ENCODE measurements around the gene SLC4A2. TPM values are rescaled to one million over a fixed set of nuclear protein-coding genes. Genes with fewer than 3 reads are reported as not detected.

SLC4A2 gene
- total RNA-seq (2021) (131 to 164 TPM (median 131 TPM) in 3 replicates), Bru-seq, nascent RNA (percentile 55 among the genes with signal in this experiment)
- long read RNA-seq, experiment 1, full-length matches to known transcripts: 217 of 374 reads
- long read RNA-seq, experiment 1, partial matches to known transcripts: 83 of 374 reads
- long read RNA-seq, experiment 1, other reads (novel, unspliced or antisense): 74 of 374 reads
- long read RNA-seq, experiment 2, full-length matches to known transcripts: 12 of 71 reads
- long read RNA-seq, experiment 2, partial matches to known transcripts: 42 of 71 reads
- long read RNA-seq, experiment 2, other reads (novel, unspliced or antisense): 17 of 71 reads
- long read RNA-seq, experiment 3, partial matches to known transcripts: 2 of 2 reads
- long read RNA-seq, experiment 3, other reads (novel, unspliced or antisense): 0 of 2 reads

GRCh38 chr7:151059367-151060112 lies at the start of gene SLC4A2:
Gene SLC4A2, plus strand, starts transcription at chr7:151059589. Its CDS starts 2,399 bp downstream, at chr7:151061988.
- H3K36me3 Mint-ChIP-seq: no peaks in the 10 kb centered on the region; the same call in 1 of the 2 replicates
- no peaks in the 10 kb centered on the region for H3K9me3 Mint-ChIP-seq
- POLR2A ChIA-PET: interaction anchor here (1.1 kb wide), 1 partner anchor 21 kb away, joined by 3 read pairs; the partner anchor contains the start of gene FASTK
- 0 out of 2 replicates have a peak, but pooled peaks have one; percentile 16 for TF ChIP-seq FOXP1 (CRISPR knock-in tag; IDR thresholded peaks at IDR 0.05; ENCODE audit: borderline replicate concordance)
- TF ChIP-seq USF1 (CRISPR knock-in tag; IDR thresholded peaks at IDR 0.05): no peak
- H3K4me3 Mint-ChIP-seq: peak within 1 kb of the TSS; percentile 98
- peak; percentile 76 for DNase-seq (ENCODE audit: low spot score)
- ATAC-seq: no peak
- peaks cover 7% of the 10 kb centered on the region for H3K27me3 Mint-ChIP-seq (ENCODE audit: low read depth)
- peak within 1 kb of the TSS; percentile 93 for H3K27ac Mint-ChIP-seq
- peaks cover 43% of the 10 kb centered on the region for H3K4me1 Mint-ChIP-seq
- CTCF ChIA-PET: interaction anchor here (1.0 to 3.5 kb wide), 8 partner anchors 8 to 97 kb away, joined by 3 to 12 read pairs (median 6); partner anchors contain the start of gene FASTK

GRCh38 chr7:151010037-151010306 lies 49.4 kb upstream of the SLC4A2 start:
- ATAC-seq: no peak
- POLR2A ChIA-PET: no interaction called here

GRCh38 chr7:151010307-151011096 lies 48.9 kb upstream of the SLC4A2 start:
- Mint-ChIP-seq H3K9me3 (no peaks in the 10 kb centered on the region), H3K27ac (peak overlapping the region; percentile 33; the same call in 1 of the 2 replicates), H3K36me3 (no peaks in the 10 kb centered on the region), H3K27me3 (ENCODE audit: low read depth) (peaks cover 29% of the 10 kb centered on the region), H3K4me3 (peak overlapping the region; percentile 4; the same call in 1 of the 2 replicates), H3K4me1 (peaks cover 40% of the 10 kb centered on the region)
- CTCF ChIA-PET: interaction anchor here (0.8 to 6.6 kb wide), 31 partner anchors 9 to 234 kb away, joined by 3 to 112 read pairs (median 9); partner anchors contain the start of genes ABCB8, AGAP3, ATG9B and CDK5
- TF ChIP-seq PRDM15 (CRISPR knock-in tag; IDR thresholded peaks at IDR 0.05) (peak; percentile 94), ZNF263 (CRISPR knock-in tag; IDR thresholded peaks at IDR 0.05; ENCODE audit: low read depth) (no peak), FOXP1 (CRISPR knock-in tag; IDR thresholded peaks at IDR 0.05; ENCODE audit: borderline replicate concordance) (0 out of 2 replicates have a peak, but pooled peaks have one; percentile 27), HMGXB4 (CRISPR knock-in tag; IDR thresholded peaks at IDR 0.05) (0 out of 2 replicates have a peak, but pooled peaks have one; percentile 31), SMAD3 (CRISPR knock-in tag; IDR thresholded peaks at IDR 0.05; ENCODE audit: borderline replicate concordance) (0 out of 2 replicates have a peak, but pooled peaks have one; percentile 19), GABPB1 (CRISPR knock-in tag; IDR thresholded peaks at IDR 0.05) (0 out of 2 replicates have a peak, but pooled peaks have one; percentile 37)
- POLR2A ChIA-PET: no interaction called here
- ATAC-seq (peak; percentile 1; the same call in 1 of the 2 replicates), DNase-seq (ENCODE audit: low spot score) (no peak)

More at GRCh38 chr7:151010037-151010306, 49.4 kb upstream of the SLC4A2 start:
- peaks cover 36% of the 10 kb centered on the region for H3K4me1 Mint-ChIP-seq
- no peak overlapping the region for H3K4me3 Mint-ChIP-seq
- no peak for TF ChIP-seq ZNF317 (CRISPR knock-in tag; IDR thresholded peaks at IDR 0.05; ENCODE audit: borderline replicate concordance, low read depth)
- no peak for TF ChIP-seq JAZF1 (CRISPR knock-in tag; IDR thresholded peaks at IDR 0.05)
- TF ChIP-seq PREB (CRISPR knock-in tag; IDR thresholded peaks at IDR 0.05; ENCODE audit: borderline replicate concordance): no peak
- TF ChIP-seq ZSCAN18 (CRISPR knock-in tag; IDR thresholded peaks at IDR 0.05): no peak
- TF ChIP-seq JUN (CRISPR knock-in tag; IDR thresholded peaks at IDR 0.05): no peak
- no peaks in the 10 kb centered on the region for H3K9me3 Mint-ChIP-seq
- CTCF ChIA-PET: interaction anchor here (0.6 to 6.6 kb wide), 39 partner anchors 10 to 1295 kb away, joined by 3 to 112 read pairs (median 8); partner anchors contain the start of genes ABCB8, AGAP3, ATG9B and CDK5
- H3K27ac Mint-ChIP-seq: no peak overlapping the region
- no peaks in the 10 kb centered on the region for H3K36me3 Mint-ChIP-seq
- no peak for DNase-seq (ENCODE audit: low spot score)
- H3K27me3 Mint-ChIP-seq (ENCODE audit: low read depth): peaks cover 23% of the 10 kb centered on the region
